Renal cortical epithelial cell (primary cell): Measurements from ENCODE around the gene KRTAP5-7. TPM values are rescaled to one million over a fixed set of nuclear protein-coding genes. Genes with fewer than 3 reads are reported as not detected.
"Not testable (repeated sequence)": the region's sequence is repeated elsewhere in the genome, so short reads cannot be mapped to it uniquely, and the experiment has no call there.

Source experiments
- DNase-seq: peaks from one replicate; pipeline ENCODE4 v3.0.0-alpha.2; 2011; ENCODE audit warnings: low read depth
- total RNA-seq: library from RNA; depleted of rRNA; stranded (reverse); fragments of >200 nt; gene quantifications from 2 replicates; pipeline ENCODE4 v1.2.3, GENCODE V29; 2014

The KRTAP5-7 gene
- total RNA-seq, 1 donor from 2014 or later = not detected

DNA sequence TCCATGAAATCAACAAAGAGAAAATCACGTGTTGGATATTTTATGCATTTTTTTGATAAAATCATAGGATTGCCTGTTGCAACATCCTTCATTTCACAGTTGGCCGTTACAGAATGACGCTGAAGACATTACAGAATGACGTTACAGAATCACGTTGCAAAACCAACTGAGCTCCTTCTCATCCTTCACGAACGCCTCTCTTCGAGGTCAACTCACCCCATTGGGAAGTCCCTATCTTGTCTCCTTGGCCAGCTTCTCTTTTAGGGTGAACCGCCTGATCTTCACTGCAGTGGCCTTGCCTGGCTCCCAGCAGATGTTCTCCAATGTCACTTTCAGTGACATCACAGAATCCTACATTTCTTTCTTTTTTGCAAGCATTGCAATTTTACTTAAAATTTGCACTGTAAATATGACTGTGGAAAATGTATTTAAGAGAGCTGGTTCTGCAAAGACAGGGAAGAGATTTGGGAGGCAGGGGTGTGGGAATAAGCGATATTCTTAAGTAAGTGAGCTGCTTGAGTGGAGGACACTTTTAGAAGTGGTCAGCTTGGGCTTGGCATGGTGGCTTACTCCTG, 5.1 kb downstream of the KRTAP5-7 start:
- DNase-seq = no peak

DNA sequence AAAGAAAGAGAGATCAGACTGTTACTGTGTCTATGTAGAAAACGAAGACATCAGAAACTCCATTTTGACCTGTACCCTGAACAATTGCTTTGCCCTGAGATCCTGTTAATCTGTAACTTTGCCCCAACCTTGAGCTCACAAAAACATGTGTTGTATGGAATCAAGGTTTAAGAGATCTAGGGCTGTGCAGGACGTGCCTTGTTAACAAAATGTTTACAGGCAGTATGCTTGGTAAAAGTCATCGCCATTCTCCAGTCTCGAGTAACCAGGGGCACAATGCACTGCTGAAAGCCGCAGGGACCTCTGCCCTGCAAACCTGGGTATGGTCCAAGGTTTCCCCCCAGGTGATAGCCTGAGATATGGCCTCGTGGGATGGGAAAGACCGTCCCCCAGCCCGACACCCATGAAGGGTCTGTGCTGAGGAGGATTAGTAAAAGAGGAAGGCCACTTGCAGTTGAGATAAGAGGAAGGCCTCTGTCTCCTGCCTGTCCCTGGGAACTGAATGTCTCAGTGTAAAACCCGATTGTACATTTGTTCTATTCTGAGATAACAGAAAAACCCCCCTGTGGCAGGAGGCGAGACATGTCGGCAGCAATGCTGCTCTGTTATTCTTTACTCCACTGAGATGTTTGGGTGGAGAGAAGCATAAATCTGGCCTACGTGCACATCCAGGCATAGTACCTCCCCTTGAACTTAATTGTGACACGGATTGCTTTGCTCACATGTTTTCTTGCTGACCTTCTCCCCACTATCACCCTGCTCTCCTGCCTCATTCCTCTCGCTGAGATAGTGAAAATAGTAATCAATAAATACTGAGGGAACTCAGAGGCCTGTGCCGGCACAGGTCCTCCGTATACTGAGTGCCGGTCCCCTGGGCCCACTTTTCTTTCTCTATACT, 7.9 kb downstream of the KRTAP5-7 start:
- peak; percentile 4 for DNase-seq

DNA sequence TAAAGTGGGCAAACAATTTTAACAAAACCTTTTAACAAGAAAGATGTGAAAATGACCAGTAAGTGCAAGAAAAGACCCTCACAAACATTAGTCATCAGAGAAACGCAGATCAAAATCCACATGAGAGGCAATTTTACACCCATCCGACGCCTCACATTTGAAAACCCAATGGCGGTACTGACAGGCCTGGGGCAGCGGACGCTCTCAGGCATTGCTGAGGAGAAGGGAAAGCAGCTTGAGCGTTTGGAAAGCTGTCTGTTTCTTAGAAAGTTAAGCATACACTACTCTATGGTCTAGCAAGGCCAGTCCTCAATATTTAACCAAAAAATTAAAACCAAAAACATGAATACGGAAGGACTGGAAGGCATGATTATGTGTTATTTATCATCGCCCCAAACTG, 8.8 kb downstream of the KRTAP5-7 start:
- no peak for DNase-seq

DNA sequence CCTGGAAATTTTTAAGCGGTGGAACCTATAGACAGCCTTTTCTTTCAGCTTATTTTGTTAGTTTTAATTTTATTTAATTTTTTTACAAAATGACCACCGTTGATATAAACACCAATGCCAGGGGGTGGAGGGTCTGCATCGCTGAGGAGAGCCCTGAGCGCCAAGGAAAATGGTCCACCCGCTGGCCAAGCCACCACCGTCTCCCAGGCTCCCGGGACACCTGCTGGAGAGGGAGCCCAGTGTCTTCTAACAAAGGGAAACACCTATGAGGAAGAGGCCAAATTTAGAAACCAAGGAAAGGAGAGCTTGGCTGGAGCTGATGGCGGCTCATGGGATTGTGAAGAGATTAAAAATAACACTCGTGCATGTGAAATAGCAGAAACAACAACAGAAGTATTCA, 10.5 kb downstream of the KRTAP5-7 start:
- no peak for DNase-seq

DNA sequence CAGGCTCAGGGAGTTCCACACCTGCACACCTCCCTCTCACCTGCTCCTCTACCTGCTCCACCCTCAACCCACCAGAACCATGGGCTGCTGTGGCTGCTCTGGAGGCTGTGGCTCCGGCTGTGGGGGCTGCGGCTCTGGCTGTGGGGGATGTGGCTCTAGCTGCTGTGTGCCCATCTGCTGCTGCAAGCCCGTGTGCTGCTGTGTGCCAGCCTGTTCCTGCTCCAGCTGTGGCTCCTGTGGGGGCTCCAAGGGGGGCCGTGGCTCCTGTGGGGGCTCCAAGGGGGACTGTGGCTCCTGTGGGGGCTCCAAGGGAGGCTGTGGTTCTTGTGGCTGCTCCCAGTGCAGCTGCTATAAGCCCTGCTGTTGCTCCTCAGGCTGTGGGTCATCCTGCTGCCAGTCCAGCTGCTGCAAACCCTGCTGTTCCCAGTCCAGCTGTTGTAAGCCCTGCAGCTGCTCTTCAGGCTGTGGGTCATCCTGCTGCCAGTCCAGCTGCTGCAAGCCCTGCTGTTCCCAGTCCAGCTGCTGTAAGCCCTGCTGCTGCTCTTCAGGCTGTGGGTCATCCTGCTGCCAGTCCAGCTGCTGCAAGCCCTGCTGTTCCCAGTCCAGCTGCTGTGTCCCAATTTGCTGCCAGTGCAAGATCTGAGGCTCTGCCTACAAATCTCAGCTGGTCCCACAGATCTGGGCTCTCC, 11.1 kb downstream of the KRTAP5-7 start, which contains the start of gene KRTAP5-8:
Gene KRTAP5-8, plus strand, starts transcription at position 49 of the 689 bp plus-strand sequence. Its CDS starts 31 bp downstream, at position 80.
- not testable (repeated sequence) for DNase-seq

DNA sequence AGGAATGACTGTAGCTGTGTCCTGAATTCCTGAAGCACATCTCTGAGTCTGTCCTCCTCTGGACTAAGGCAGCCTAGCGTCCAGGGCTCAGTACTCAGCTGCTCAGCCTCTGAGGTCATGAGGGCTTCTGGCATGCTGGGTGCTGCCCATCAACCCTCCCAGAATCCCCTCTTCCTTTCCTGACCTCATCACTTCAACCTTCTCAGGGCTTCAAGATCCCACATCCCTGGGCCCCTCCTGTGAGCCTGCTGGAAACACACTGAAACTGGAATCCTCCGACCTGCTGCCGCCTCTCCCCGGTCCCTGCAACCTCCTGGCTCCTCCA, 11.6 kb downstream of the KRTAP5-7 start:
- DNase-seq = no peak

DNA sequence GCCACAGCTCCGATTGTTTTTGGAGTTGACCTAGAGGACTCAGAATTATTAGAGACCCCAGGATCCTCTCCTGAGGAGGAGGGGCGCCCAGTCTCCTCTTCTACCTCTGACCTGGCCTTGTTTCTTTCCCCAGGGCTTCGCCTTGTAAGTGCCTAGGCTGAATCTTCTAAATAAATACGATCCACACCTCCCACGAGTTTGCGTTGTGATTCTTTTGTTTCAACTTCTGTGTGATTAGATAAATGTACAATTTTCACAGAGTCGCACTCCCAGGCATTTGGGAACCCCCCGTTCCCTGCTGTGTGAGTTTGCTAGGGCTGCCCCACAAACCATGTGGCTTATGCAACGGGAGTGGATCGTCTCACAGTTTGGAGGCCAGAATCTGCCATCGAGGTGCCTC, 11.9 kb downstream of the KRTAP5-7 start:
- no peak for DNase-seq

DNA sequence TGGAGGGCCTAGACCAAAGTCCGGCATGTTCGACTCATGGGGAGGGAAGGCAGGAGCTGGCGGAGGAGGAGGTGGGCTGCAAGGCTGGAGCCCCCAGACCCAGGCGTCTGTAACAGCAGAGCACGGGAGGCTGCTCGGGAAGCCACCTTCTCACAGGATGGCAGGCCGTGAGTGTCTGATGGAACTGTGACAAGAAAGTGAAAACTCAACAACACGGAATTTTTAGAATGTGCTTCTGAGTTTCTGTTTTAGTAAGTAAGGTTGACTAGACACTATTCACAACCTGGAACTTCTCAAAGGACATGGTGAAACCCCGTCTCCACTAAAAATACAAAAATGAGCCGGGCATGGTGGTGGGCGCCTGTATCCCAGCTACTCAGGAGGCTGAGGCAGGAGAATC, 12.9 kb downstream of the KRTAP5-7 start:
- DNase-seq = not testable (repeated sequence)

DNA sequence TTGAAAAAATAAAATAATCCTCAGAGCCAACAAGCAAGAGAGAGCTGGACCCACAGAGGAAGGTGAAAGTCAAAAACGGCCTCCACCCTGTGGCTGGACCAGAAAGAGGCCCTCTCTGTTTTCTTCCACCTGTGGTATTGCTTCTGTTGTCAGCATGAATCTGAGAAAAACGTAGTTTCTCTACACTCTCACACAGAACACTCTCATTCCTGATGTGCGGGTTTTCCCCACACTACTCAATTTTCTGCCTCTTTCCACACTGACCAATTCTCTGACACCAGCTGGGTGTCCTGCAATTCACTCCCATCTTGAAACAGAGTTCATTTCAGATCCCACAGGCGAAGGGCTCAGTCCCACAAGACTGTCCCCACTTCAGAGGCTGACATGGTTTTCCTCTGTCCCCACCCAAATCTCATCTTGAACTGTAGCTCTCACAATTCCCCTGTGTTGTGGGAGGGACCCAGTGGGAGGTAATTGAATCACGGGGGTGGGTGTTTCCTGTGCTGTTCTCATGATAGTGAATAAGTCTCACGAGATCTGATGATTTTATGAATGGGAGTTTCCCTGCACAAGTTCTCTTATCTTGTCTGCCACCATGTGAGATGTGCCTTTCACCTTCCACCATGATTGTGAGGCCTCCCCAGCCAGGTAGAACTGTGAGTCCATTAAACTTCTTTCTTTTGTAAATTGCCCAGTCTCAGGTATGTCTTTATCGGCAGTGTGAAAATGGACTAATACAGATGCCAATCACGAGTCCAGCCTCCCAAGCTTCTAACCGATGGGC, 13.6 kb downstream of the KRTAP5-7 start:
- not testable (repeated sequence) for DNase-seq

DNA sequence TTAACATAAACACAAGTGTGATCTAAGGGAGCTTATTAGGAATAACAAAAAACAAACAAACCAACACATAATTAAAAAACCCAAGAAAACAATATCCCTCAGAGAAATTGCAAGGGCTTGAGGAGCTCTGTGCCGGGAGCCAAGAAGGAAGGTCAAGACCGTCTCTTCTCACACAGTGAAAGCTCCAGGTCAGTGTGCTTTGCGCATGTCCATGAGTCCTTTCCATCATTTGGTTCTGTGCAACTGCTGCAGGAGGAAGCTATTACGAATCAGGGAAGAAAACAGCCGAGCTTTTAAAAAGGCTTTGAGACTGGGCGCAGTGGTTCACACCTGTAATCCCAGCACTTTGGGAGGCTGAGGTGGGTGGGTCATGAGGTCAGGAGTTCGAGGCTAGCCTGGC, 15.3 kb downstream of the KRTAP5-7 start:
- DNase-seq = no peak

DNA sequence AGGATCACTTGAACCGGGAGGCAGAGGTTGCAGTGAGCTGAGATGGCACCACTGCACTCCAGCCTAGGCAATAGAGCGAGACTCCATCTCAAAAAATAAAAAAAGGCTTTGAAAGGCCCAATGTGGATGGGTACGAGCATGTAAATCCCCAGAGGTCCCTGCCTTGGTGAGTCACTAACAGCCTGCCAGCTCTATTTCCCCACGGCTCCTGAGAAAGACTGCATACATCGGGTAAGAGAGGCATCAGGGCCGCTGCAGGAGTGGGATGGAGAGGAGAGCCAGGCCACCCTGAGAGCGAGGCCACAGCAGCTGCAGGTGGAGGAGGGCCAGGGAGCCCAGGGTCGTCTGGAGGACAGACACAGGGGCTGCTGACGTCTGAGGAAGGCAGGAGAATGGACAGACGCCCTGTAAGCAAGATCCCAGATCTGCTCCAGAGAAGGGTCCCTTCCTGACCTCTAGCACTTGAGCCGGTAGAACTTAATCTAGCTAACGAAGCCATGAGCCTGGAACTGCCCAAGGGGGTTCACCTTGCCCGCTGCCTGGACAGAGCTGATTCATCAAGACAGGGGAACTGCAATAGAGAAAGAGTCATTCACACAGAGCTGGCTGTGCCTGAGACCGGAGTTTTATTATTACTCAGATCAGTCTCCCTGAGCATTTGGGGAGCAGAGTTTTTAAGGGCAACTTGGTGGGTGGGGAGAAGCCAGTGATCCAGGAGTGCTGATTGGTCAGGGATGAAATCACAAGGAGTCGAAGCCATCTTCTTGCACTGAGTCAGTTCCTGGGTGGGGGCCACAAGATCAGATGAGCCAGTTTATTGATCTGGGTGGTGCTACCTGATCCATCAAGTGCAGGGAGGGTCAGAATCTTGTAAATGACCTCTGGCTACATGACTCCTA, 16.1 kb downstream of the KRTAP5-7 start:
- DNase-seq = no peak

DNA sequence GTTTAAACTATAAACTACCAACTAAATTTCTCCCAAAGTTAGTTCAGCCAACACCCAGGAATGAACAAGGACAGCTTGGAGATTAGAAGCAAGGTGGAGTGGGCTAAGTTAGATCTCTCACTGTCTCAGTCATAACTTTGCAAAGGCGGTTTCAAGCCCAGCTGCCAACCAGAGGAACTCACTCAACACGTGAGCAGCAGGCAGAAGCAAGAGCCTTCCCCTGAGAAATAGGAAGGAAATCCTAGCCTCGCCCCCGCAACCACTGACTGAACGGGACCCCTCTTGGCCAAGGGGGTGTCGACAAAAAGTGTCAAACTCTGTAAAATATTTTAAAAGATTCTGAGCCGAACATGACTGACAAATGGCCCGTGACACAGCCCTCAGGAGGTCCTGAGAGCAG, 16.8 kb downstream of the KRTAP5-7 start:
- no peak for DNase-seq

DNA sequence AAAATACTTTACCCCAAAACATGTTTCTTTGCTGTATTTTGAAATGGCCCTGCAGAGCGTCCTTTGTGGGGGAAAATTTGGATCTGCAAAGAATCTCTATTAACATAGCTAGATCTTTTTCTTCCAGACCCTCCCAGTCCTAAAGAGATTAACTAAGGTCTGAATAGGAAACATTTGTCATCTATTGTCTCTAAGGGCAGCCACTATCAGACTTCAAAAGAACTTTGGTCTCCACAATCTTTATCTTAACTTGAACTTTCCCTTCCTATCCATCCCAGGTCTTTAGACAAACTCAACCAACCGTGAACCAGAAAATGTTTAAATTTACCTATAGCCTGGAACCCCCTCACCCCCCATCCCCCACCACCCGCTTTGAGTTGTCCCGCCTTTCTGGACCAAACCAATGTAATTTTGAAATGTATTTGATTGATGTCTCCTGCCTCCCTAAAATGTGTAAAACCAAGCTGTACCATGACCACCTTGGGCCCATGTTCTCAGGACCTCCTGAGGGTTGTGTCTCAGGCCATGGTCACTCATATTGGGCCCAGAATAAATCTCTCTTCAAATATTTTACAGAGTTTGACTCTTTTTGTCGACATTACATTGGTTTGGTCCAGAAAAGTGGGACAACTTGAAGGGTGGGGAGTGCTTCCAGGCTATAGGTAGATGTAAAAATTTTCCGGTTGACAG, 17.6 kb downstream of the KRTAP5-7 start:
- DNase-seq = no peak

DNA sequence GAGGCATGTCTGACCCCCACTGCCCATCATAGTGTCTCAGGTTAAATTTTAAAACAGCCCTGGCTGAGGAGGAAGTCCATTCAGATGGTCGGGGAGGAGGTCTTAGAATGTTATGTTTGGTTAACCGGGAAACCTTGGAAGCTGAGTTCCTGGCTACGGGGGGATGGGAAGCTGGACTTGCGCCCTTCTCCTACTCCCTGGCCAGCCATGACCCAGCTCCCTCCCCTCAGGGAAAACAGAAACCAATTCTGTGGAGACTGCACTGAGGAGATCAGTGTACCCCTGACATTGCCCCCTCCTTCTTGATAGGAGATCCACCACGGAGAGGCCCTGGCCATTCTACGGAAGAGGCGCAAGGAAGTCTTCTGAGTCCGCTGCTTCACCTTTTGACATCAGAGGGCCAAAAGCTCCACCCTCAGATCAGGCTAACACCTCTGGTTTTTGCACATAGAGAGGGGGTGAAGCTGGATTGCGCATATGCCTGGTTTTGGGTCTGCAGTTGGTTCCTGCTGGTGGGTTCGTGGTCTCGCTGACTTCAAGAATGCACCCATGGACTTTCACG, 18.4 kb downstream of the KRTAP5-7 start:
- DNase-seq = no peak

DNA sequence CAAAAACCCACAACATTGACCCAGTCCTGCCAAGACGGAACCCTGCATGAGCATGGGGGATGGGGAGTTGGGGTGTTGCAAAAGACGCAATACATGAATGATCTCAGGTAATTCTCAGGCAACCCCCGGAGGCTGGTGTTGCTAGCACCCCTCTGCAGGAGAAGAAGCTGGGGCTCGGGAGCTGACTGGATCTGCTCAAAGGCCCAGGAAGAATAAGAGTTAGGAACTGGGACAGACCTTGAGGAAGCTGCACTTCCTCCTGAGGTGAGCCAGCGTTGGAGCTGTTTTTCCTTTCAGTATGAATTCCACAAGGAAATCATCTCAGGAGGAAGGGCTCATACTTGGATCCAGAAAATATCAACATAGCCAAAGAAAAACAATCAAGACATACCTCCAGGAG, 21.1 kb downstream of the KRTAP5-7 start, which contains the start of gene KRTAP5-9:
Gene KRTAP5-9, plus strand, starts transcription at position 301 of the 400 bp plus-strand sequence. CDS start 238 bp downstream, outside the sequence.
- no peak for DNase-seq

DNA sequence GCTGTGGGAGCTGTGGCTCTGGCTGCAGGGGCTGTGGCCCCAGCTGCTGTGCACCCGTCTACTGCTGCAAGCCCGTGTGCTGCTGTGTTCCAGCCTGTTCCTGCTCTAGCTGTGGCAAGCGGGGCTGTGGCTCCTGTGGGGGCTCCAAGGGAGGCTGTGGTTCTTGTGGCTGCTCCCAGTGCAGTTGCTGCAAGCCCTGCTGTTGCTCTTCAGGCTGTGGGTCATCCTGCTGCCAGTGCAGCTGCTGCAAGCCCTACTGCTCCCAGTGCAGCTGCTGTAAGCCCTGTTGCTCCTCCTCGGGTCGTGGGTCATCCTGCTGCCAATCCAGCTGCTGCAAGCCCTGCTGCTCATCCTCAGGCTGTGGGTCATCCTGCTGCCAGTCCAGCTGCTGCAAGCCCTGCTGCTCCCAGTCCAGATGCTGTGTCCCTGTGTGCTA, 21.7 kb downstream of the KRTAP5-7 start:
- no peak for DNase-seq

DNA sequence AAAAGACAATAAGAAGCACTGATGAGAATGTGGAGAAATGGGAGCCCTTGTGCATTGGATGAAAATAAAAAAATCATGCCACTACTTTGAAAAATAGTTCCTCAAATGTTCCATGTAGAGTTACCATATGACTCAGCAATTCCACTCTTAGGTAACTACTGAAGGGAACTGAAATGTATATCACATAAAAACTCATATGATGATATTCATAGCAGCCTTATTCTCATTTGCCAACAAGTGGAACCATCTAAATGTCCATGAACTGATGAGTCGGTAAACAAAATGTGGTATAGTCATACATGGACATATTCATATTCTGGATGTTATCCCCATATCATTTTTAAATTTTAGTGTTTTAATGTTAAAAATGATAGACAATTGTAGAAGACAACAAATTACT, 24.6 kb downstream of the KRTAP5-7 start:
- DNase-seq = no peak

DNA sequence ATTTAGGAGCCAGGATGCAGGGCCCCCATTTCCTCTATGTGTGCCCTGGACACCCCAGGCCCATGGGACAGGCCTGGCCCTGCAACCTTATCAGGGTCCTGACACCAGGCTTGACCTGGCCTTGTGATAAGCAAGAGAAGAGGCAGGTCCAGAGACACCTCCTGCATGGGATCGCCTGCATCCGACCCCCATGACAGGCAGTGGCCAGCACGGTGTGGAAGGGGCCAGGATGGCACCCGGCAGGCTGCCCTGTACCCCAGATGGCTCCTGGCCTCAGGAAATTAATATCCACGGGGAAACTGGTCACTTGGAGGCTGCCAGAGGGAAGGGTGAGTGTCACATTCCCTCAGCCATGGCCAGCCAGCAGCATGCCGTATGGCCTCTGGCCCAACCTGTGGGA, 27.9 kb downstream of the KRTAP5-7 start:
- no peak for DNase-seq

DNA sequence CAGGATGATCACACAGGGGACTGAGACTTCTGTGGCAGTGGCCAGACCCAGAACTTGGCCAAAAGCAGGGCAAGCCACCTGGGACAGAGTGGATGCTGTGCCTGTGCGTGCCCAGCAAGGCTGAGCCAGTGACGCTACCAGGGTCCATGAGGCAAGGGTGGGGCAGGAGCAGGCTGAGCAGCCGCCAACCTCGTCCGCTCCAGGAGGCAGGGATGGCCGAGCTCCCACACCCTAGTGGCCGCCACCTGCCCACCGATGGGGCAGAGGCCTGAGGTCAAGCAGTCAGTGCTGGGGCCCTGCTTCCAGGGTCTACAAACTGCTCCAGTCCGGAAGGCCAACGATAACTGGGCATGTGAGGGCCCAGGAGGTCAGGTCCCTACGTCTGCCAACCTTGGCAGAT, 28.4 kb downstream of the KRTAP5-7 start:
- no peak for DNase-seq

DNA sequence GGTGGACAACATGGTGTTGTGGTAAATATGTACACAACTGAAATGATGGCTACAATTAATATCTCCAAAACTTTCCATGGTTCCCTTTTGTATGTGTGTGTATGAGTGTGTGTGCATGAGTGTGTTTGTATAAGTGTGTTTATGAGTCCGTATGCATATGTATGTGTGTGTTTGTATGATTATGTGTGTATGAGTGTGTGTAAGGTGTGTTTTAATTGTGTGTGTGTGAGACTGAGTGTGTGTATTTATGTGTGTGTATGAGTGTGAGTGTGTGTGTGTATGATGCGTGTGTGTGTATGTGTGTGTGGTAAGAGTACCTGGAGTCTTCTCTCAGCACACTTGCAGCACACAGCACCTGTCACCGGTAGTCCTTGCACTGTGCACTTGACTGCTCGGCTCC, 29.0 kb downstream of the KRTAP5-7 start:
- no peak for DNase-seq
